Suprapubic skin (tissue), 3 donors: ENCODE data around the gene COL5A1.

Source experiments
- EP300 ChIP-seq: sonication (generic); formaldehyde crosslinking; IDR thresholded peaks from one replicate; pipeline ENCODE4 v1.6.1; 2017; ENCODE audit warnings: antibody characterized with exemption
- TF ChIP-seq, protein P1 (sequence below), 2 donors: fragments of 200-600 bp in 1 of 2; fragments of 450-650 bp in 1 of 2; sonication (generic) in 1 of 2; IDR thresholded peaks; one replicate each; pipeline ENCODE4 v1.5.1; 2016 to 2019; ENCODE audit warnings: antibody characterized with exemption in 2 of 2, mild to moderate bottlenecking in 1 of 2, moderate library complexity in 1 of 2

DNA sequence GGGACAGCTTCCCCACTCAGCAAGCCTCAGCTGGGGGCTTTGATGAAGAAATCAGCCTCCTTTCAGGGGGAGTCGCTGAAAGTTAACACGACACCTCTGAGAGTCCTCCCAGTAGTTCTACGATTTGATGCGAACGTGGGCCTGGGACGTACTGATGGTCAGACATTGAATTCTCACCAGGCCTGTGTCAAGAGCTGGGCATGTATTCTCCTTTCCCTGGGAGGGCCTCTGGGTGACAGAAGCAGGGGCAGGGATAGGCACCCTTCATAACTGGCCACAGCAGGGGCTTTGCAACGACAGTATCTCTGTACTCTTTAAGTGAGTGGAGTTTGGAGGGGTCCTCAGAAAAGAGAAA lies 15.6 kb upstream of the COL5A1 start:
- TF ChIP-seq, protein P1, sequence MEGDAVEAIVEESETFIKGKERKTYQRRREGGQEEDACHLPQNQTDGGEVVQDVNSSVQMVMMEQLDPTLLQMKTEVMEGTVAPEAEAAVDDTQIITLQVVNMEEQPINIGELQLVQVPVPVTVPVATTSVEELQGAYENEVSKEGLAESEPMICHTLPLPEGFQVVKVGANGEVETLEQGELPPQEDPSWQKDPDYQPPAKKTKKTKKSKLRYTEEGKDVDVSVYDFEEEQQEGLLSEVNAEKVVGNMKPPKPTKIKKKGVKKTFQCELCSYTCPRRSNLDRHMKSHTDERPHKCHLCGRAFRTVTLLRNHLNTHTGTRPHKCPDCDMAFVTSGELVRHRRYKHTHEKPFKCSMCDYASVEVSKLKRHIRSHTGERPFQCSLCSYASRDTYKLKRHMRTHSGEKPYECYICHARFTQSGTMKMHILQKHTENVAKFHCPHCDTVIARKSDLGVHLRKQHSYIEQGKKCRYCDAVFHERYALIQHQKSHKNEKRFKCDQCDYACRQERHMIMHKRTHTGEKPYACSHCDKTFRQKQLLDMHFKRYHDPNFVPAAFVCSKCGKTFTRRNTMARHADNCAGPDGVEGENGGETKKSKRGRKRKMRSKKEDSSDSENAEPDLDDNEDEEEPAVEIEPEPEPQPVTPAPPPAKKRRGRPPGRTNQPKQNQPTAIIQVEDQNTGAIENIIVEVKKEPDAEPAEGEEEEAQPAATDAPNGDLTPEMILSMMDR (IDR thresholded peaks at IDR 0.05) = no peak
- no peak for TF ChIP-seq EP300
